ENCODE data around the gene CERK. TPM values are rescaled to one million over a fixed set of nuclear protein-coding genes. Genes with fewer than 3 reads are reported as not detected.

The CERK gene
- total RNA-seq, 1 experiment from 2014 or later = 11.6 TPM

DNA sequence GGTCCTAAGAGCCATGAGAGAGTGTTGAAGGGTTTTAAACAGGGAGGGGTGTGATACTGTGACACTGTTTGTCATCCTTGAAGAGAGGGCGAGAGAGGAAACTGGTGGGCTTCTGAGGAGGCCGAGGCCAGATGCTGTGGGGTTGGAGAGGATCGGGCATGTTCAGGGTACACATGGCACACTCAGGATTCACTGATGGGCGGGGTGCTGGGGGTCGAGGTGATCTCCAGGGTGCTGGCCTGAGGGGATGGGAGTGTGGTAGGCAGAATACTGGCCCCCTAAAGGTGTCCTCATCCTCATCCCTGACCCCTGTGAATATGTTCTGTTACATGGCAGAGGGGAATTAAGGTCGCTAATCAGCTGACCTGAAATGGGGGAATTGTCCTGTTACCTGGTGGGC, 31.7 kb upstream of the CERK start:
- H3K27me3 Mint-ChIP-seq (ENCODE audit: insufficient read depth, unreplicated experiment) = no peaks in the 10 kb centered on the region
- ChIA-PET CTCF (no interaction called here), POLR2A (interaction anchor here (0.9 kb wide), 1 partner anchor 15 kb away, joined by 3 read pairs; no protein-coding TSS in a partner anchor)
- intact Hi-C loops (cut with micrococcal nuclease) = no loop called here
- TF ChIP-seq, protein P1, sequence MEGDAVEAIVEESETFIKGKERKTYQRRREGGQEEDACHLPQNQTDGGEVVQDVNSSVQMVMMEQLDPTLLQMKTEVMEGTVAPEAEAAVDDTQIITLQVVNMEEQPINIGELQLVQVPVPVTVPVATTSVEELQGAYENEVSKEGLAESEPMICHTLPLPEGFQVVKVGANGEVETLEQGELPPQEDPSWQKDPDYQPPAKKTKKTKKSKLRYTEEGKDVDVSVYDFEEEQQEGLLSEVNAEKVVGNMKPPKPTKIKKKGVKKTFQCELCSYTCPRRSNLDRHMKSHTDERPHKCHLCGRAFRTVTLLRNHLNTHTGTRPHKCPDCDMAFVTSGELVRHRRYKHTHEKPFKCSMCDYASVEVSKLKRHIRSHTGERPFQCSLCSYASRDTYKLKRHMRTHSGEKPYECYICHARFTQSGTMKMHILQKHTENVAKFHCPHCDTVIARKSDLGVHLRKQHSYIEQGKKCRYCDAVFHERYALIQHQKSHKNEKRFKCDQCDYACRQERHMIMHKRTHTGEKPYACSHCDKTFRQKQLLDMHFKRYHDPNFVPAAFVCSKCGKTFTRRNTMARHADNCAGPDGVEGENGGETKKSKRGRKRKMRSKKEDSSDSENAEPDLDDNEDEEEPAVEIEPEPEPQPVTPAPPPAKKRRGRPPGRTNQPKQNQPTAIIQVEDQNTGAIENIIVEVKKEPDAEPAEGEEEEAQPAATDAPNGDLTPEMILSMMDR (IDR thresholded peaks at IDR 0.05; ENCODE audit: unreplicated experiment) = no peak
- DNase-seq (ENCODE audit: unreplicated experiment) = no peak
- H3K4me1 Mint-ChIP-seq (ENCODE audit: insufficient read depth, unreplicated experiment) = peaks cover 18% of the 10 kb centered on the region
- no peaks in the 10 kb centered on the region for H3K9me3 Mint-ChIP-seq (ENCODE audit: unreplicated experiment)
- no TSS peak for BruUV-seq (replicated peaks)
- no peak overlapping the region for H3K27ac Mint-ChIP-seq (ENCODE audit: low read depth, unreplicated experiment)
- peaks cover 20% of the 10 kb centered on the region for H3K36me3 Mint-ChIP-seq (ENCODE audit: insufficient read depth, unreplicated experiment)
- no peak overlapping the region for H3K4me3 Mint-ChIP-seq (ENCODE audit: unreplicated experiment)

DNA sequence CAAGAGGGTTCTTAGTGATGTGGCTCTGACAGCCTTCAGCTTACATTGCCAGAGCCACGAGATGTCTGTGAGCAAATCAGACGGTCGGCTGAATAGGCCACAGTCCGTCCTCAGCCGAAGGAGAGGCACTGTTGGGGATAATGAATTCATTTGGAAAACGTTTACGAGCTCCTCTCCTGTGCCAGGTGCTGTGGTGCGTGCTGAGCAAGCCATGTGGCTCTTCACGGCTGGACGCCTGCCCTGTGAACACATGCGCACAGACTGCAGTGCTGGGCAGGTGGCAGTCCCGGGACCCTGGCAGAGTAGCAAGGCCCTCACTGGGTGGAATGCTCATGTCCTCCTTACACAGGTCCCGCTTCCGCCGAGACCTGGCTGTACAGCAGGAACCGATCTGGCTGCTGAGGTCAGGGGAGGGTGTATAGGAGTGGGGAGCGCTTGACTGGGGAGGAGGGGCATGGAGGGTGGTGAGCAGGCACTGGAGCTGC, 31.2 kb upstream of the CERK start:
- H3K27ac Mint-ChIP-seq (ENCODE audit: low read depth, unreplicated experiment) = peak overlapping the region; percentile 23
- TF ChIP-seq, protein P1 (IDR thresholded peaks at IDR 0.05; ENCODE audit: unreplicated experiment) = no peak
- intact Hi-C loops (cut with micrococcal nuclease) = no loop called here
- H3K4me1 Mint-ChIP-seq (ENCODE audit: insufficient read depth, unreplicated experiment) = peaks cover 18% of the 10 kb centered on the region
- POLR2A ChIA-PET = no interaction called here
- CTCF ChIA-PET = interaction anchor here (0.6 to 2.7 kb wide), 3 partner anchors 11 to 1217 kb away, joined by 3 to 10 read pairs (median 9); no protein-coding TSS in a partner anchor
- H3K27me3 Mint-ChIP-seq (ENCODE audit: insufficient read depth, unreplicated experiment) = no peaks in the 10 kb centered on the region
- no TSS peak for BruUV-seq (replicated peaks)
- H3K4me3 Mint-ChIP-seq (ENCODE audit: unreplicated experiment) = no peak overlapping the region
- no peak for DNase-seq (ENCODE audit: unreplicated experiment)
- H3K36me3 Mint-ChIP-seq (ENCODE audit: insufficient read depth, unreplicated experiment) = peaks cover 20% of the 10 kb centered on the region
- H3K9me3 Mint-ChIP-seq (ENCODE audit: unreplicated experiment) = no peaks in the 10 kb centered on the region

DNA sequence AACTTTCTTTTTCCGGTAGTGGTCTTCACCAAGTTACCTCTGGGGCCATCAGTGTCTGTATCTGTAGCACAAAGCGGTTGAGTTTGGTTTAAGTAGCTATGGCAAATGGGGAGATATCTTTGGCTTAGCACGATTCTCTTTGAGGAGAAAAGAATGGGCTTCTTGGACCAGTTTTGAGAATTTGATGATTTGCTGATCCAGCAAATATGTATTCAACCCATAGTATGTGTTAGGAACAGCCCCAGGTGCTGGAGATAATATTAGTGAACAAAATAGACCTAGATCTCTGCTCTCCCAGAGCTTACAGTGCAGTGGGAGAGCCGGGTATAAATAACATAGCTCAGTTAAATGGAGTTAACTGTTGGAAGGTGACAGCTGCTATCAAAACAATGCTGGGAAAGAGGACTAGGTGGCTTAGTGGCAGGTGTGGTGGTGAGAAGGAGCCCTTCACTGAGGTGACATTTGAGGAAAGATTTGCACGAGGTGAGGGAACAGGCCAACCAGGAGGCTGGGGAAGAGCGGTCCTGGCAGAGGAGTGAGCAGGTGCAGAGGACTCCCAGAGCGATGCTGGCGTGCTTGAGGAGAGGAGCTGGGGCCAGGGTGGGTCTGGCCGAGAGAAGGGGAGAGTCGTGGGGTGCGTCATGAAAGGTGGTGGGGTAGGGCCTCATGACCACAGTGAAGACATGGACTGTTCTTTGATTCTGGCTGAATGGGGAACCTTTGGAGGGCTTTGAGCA, 29.4 kb upstream of the CERK start:
- H3K27ac Mint-ChIP-seq (ENCODE audit: low read depth, unreplicated experiment) = no peak overlapping the region
- CTCF ChIA-PET = interaction anchor here (1.0 to 2.7 kb wide), 3 partner anchors 9 to 36 kb away, joined by 3 to 10 read pairs (median 9); no protein-coding TSS in a partner anchor

DNA sequence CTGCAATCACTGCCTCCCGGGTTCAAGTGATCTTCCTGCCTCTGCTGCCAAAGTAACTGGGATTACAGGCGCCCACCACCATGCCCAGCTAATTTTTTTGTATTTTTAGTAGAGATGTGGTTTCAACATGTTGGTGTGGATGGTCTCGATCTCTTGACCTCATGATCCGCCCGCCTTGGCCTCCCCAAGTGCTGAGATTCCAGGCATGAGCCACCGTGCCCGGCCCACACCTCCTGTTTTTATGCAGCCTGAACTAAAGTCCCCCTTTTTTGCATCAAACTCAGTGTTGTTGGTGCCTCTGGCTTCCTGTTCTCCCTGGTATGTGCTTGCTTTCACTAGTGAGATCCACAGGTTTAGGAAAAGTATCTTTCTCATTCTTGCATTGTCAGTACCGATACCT, 28.6 kb upstream of the CERK start:
- no peaks in the 10 kb centered on the region for H3K9me3 Mint-ChIP-seq (ENCODE audit: unreplicated experiment)
- ChIA-PET POLR2A (no interaction called here), CTCF (interaction anchor here (0.6 to 2.7 kb wide), 3 partner anchors 8 to 225 kb away, joined by 3 to 9 read pairs (median 3); no protein-coding TSS in a partner anchor)
- H3K36me3 Mint-ChIP-seq (ENCODE audit: insufficient read depth, unreplicated experiment) = peaks cover 30% of the 10 kb centered on the region
- no peak for DNase-seq (ENCODE audit: unreplicated experiment)
- no peak overlapping the region for H3K27ac Mint-ChIP-seq (ENCODE audit: low read depth, unreplicated experiment)
- intact Hi-C loops (cut with micrococcal nuclease) = no loop called here
- no TSS peak for BruUV-seq (replicated peaks)
- H3K4me1 Mint-ChIP-seq (ENCODE audit: insufficient read depth, unreplicated experiment) = peaks cover 29% of the 10 kb centered on the region
- TF ChIP-seq, protein P1 (IDR thresholded peaks at IDR 0.05; ENCODE audit: unreplicated experiment) = no peak
- H3K4me3 Mint-ChIP-seq (ENCODE audit: unreplicated experiment) = no peak overlapping the region
- no peaks in the 10 kb centered on the region for H3K27me3 Mint-ChIP-seq (ENCODE audit: insufficient read depth, unreplicated experiment)

More for the DNA sequence above, 29.4 kb upstream of the CERK start:
- no TSS peak for BruUV-seq (replicated peaks)
- intact Hi-C loops (cut with micrococcal nuclease) = no loop called here
- H3K4me1 Mint-ChIP-seq (ENCODE audit: insufficient read depth, unreplicated experiment) = peaks cover 22% of the 10 kb centered on the region
- no peak overlapping the region for H3K4me3 Mint-ChIP-seq (ENCODE audit: unreplicated experiment)
- TF ChIP-seq, protein P1 (IDR thresholded peaks at IDR 0.05; ENCODE audit: unreplicated experiment) = no peak
- H3K27me3 Mint-ChIP-seq (ENCODE audit: insufficient read depth, unreplicated experiment) = no peaks in the 10 kb centered on the region
- H3K36me3 Mint-ChIP-seq (ENCODE audit: insufficient read depth, unreplicated experiment) = peaks cover 24% of the 10 kb centered on the region
- POLR2A ChIA-PET = interaction anchor here (0.7 kb wide), 1 partner anchor 218 kb away, joined by 5 read pairs; no protein-coding TSS in a partner anchor
- H3K9me3 Mint-ChIP-seq (ENCODE audit: unreplicated experiment) = no peaks in the 10 kb centered on the region
- no peak for DNase-seq (ENCODE audit: unreplicated experiment)

Measured in MCF 10A (cell line).